HG02623 (cell line): ENCODE data around the gene IFIT1B.
"Not testable (repeated sequence)": the region's sequence is repeated elsewhere in the genome, so short reads cannot be mapped to it uniquely, and the experiment has no call there.

ENCODE experiments used
- ATAC-seq: cut with Tn5 transposase; IDR thresholded peaks from one replicate; pipeline ENCODE4 v1.9.1; 2021; ENCODE audit warnings: moderate library complexity; ENCODE audit not compliant: unreplicated experiment

IFIT1B gene

GRCh38 chr10:89379103-89379502 lies 1.2 kb downstream of the IFIT1B start:
- no peak for ATAC-seq

DNA sequence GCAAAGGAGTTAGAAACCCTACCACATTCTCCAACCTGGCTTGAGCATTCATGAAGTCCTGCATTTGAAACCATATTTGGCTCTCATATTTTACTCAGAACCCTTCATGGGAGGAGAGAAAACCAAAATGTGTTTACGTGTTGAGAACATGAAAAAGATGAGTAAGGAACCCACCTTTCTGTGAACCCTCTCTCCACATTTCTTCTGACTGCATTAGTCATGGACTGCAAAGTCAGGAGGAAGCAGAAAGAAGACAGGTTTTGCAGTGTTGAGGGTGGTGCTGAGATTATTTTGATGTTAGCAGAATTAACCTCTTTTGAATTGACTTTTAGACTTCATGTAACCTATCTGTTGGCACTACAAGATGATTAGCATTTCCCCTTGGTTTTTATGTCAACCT lies 4.9 kb downstream of the IFIT1B start:
- no peak for ATAC-seq

DNA sequence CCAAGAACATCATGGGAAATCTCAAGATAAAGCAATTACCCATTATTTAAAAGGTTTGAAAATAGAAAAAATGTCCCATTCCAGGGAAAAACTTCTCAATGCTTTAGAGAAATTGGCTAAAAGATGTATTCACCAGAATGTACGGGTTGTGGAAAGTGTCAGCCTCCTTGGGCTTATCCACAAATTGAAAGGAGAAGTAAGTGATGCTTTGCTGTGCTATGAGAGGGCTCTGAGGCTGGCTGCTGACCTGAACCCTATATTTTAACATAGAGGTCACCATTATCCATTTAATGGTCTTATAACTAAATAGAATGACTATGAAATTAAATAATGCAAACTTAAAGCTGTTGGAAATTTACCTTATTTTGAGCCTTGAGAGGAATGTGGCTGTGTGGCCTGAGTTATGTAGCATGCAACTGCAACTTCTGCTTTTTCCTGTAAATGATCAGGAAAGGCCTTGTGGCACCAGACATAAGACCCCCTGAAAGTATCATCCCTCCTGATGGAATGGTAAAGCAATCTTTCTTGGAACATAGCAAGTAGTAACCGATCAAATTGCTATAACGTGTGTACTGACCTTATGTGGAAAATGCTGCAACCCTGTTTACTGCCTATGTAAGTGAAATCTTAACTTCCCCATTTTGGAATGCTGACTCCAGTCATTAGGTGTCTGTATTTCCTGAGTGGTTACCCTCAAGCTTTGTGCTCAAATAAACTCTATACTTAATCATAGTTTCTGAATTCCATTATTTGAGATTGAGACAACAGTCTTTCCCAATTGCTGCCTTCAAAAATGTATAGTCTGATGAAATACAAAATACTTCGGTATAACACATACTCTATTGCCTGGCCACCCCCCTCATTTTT lies 6.9 kb downstream of the IFIT1B start:
- ATAC-seq = no peak

DNA sequence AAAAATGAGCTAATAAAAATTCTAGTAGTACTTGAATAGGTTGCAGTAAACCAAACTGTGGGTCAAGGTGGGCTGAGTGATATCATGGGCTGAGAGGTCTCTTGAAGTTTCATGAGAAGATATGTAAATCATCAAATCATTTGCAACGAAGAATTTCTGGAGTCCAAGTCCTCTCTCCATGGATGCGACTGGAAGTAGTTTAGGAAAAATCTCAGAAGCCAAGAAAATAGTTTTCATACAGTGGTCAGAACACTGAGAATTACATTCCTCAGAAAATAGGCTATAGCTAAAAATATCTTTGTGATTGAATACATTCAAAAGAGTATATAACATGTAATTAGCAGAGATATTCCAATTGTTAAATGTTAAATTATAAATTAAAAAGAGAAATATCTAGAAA lies 10.9 kb downstream of the IFIT1B start:
- ATAC-seq = no peak

DNA sequence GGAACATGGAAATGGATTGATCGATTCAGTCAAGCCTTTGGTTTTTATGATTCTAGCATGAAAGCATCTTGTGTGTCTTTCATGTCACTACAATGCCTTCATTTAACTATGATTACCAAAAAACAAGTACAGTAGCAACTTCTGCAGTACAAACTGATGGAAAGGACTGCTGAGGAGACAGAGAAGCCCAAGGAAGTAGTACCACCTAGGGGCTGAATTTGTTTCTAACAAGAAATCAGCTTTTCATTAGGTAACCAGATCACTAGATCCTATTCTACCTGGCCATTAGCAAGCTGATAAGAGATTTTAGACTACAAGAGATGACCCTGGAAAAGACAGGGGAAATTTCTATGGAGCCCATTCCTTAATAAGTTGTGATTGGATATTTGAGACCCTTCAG lies 11.4 kb downstream of the IFIT1B start:
- ATAC-seq = no peak

DNA sequence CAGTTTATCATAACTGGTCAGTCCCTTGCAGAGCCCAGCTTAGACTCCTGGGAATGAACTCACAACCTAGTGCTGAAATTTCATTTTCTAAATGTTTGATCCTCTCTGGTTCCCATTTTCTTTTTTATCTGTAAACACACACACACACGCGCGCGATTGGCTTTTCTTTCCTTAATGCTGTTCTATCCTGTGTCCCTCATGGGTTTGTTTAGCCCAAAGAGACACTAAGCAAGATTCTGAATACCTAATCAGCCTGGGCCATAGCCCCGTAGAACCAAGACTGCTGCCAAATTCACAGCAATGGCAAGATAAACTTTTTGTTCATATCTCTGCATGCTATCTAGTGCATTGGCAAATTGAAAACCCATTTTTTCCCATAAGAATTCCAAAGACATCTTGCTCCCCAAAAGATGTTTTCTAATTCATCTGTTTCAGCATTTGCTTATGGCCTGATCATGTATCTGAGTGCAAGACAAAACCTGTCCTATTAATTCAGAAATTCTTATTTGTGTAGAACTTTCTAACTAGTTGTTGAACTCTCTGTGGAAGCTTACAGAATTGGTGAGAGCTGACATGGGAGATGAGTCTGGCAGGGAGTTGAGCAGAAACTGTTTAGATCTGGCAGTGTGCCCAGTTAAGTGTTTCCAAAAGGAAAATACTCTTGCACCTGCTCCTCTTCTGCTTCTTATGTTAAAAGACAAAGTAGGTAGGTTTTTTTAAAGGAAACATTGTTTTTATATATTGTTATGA lies 12.8 kb downstream of the IFIT1B start:
- ATAC-seq = no peak

DNA sequence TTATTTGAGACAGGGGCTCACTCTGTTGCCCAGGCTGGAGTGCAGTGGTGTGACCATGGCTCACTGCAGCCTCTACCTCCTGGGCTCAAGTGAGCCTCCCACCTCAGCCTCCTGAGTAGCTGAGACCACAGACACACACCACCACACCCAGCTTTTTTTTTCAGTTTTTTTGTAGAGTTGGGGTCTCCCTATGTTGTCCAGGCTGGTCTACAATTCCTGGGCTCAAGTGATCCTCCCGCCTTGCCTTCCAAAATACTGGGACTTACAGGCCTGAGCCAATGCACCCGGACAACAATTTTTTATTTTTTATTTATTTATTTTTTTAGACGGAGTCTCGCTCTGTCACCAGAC lies 13.3 kb downstream of the IFIT1B start:
- not testable (repeated sequence) for ATAC-seq

GRCh38 chr10:89391907-89392756 lies 14.3 kb downstream of the IFIT1B start, which contains the start of gene IFIT1:
IFIT1 (plus strand) TSS chr10:89392623; CDS start chr10:89392713, 90 bp downstream.
- ATAC-seq = no peak

- ATAC-seq = no peak
Observed at GRCh38 chr10:89392974-89393373, 15.1 kb downstream of the IFIT1B start.

DNA sequence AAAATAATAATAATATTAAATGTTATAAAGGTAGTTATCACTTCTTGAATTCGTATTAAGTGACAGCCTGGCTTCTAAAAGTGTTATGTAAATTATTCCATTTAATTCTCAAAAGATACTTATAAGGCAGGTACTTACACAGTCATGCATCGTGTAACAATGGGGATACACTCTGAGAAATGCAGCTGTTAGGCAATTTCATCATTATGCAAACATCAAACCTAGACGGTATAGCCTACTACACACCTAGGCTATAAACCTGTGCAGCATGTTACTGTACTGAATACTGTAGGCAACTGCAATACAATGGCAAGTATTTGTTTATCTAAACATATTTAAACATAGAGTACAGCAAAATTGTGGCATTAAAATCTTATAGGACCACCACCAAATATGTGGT lies 16.0 kb downstream of the IFIT1B start:
- ATAC-seq = no peak

- ATAC-seq = no peak
Observed at GRCh38 chr10:89395141-89395540, 17.3 kb downstream of the IFIT1B start.

DNA sequence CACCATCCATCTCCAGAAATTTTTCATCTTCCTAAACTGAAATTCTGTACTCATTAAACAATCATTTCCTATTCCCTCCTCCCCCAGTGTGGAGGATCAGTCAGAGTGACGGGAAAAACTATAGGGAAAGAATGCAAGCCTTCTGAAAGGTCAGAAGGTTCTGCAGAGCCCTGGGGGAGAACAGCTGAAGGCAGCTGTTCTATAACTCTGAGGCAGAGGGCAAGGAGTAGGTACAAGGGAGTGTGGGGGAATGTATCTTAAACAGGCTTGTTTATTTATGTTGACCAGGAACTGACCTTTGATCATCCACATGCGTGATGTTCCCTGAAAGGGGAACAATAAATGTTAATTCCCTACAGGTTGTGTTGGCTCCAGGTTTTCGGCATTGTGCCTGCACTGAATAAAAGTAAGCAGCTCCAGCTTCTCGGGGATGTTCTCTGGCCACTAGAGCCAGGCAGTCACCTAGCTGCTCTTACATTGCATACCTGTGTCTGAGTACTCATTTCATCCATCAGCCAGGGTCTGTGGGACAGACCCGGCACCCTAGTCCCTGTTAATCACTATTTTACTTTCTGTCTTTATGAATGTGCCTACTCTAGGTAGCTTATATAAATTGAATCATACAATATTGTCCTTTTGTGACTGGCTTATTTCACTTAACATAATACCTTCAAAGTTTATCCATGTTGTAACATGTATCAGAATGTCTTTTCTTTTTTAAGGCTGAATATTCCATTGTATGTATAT lies 20.3 kb downstream of the IFIT1B start:
- no peak for ATAC-seq

- ATAC-seq = no peak
Observed at GRCh38 chr10:89399956-89400355, 22.1 kb downstream of the IFIT1B start.

- no peak for ATAC-seq
Observed at GRCh38 chr10:89403043-89403442, 25.2 kb downstream of the IFIT1B start.

GRCh38 chr10:89404104-89405047 lies 26.5 kb downstream of the IFIT1B start:
- ATAC-seq = no peak

- ATAC-seq = not testable (repeated sequence)
Observed at GRCh38 chr10:89406178-89406577, 28.3 kb downstream of the IFIT1B start.

- ATAC-seq = not testable (repeated sequence)
Observed at GRCh38 chr10:89407792-89408191, 29.9 kb downstream of the IFIT1B start.

GRCh38 chr10:89409282-89409681 lies 31.4 kb downstream of the IFIT1B start:
- not testable (repeated sequence) for ATAC-seq

DNA sequence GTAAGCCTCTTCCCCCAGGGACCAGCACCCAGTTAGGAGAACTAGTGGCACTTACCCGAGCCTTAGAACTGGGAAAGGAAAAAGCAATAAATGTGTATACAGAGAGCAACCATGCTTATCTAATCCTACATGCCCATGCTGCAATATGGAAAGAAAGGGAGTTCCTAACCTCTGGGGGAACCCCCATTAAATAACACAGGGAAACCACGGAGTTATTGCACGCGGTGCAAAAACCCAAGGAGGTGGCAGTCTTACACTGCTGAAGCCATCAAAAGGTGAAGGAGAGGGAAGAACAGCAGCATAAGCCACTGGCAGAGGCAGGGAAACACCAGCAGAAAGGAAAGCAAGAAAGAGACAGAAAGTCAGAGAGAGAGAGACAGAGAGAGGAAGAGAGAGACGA lies 32.7 kb downstream of the IFIT1B start:
- not testable (repeated sequence) for ATAC-seq
